A549 (cell line): Measurements from ENCODE around the gene KLK12. TPM values are rescaled to one million over a fixed set of nuclear protein-coding genes. Genes with fewer than 3 reads are reported as not detected.
A peak's percentile ranks its signal among the peaks of the same experiment; 100 is the strongest.

ENCODE experiments used
- ATAC-seq, 2 experiments: fragments of 200-7000 bp in 1 of 2; fragments of >200 bp in 1 of 2; cut with Nextera tagmentation in 1 of 2; cut with Tn5 transposase in 1 of 2; 3 replicates each; pipeline versions ENCODE4 v1.8.0 to v1.9.1; 2018 to 2020; ENCODE audit warnings: mild to moderate bottlenecking in 1 of 2, moderate library complexity in 1 of 2
- CTCF ChIA-PET: fragments of 300-600 bp; sonication (Branson Sonifier 250); formaldehyde crosslinking; extraction: SDS; loops from one replicate; lab custom pipeline; 2021; ENCODE audit warnings: antibody characterized with exemption, inconsistent platforms; lab: Yijun Ruan, JAX
- POLR2A ChIA-PET: fragments of 350-600 bp; formaldehyde crosslinking; extraction: SDS; loops from one replicate; lab custom pipeline; 2021; ENCODE audit warnings: antibody characterized with exemption, inconsistent platforms; lab: Yijun Ruan, JAX
- DNase-seq, 2 experiments: peaks; one replicate each; pipeline versions ENCODE4 v3.0.0 to v3.0.0-alpha.2; 2011 to 2016; ENCODE audit warnings: low read depth in 1 of 2, low spot score in 1 of 2
- FAIRE-seq: peaks from 2 replicates; lab custom pipeline; 2011; peaks lifted over from hg19 to GRCh38; lab: Jason Lieb, UNC
- H3K27ac ChIP-seq, 2 experiments: fragments of >200 bp; sonication (Bioruptor Twin); formaldehyde crosslinking; 3 replicates each; pipeline ENCODE4 v1.5.1; 2016 to 2017
- H3K4me1 ChIP-seq: fragments of >200 bp; sonication (Bioruptor Twin); formaldehyde crosslinking; 3 replicates; pipeline ENCODE4 v1.6.1; 2016
- H3K4me2 ChIP-seq: fragments of >200 bp; sonication (Bioruptor Twin); formaldehyde crosslinking; 3 replicates; pipeline ENCODE4 v1.6.1; 2016
- H3K4me3 ChIP-seq: fragments of >200 bp; sonication (Bioruptor Twin); formaldehyde crosslinking; 3 replicates; pipeline ENCODE4 v1.5.1; 2016
- H3K9me3 ChIP-seq: fragments of >200 bp; sonication (Bioruptor Twin); formaldehyde crosslinking; 3 replicates; pipeline ENCODE4 v1.6.1; 2016
- CEBPB ChIP-seq, 2 experiments: fragments of >200 bp in 1 of 2; sonication (Bioruptor Twin) in 1 of 2; formaldehyde crosslinking in 1 of 2; IDR thresholded peaks; 2 replicates each; pipeline ENCODE4 v1.6.1; 2012 to 2016
- CHD2 ChIP-seq: fragments of 150-350 bp; IDR thresholded peaks from 2 replicates; pipeline ENCODE4 v1.6.1; 2014; ENCODE audit warnings: low read length; ENCODE audit not compliant: partially characterized antibody
- FOSB ChIP-seq: fragments of 250-450 bp; sonication (Bioruptor Pico); IDR thresholded peaks from 2 replicates; pipeline ENCODE4 v1.5.0; 2020; ENCODE audit warnings: mild to moderate bottlenecking, moderate library complexity
- FOXS1 ChIP-seq: fragments of 250-450 bp; sonication (Bioruptor Pico); IDR thresholded peaks from 2 replicates; pipeline ENCODE4 v1.5.0; 2020; ENCODE audit warnings: mild to moderate bottlenecking, moderate library complexity
- HDAC2 ChIP-seq: fragments of 200-600 bp; sonication (generic); IDR thresholded peaks from 2 replicates; pipeline ENCODE4 v1.6.1; 2016
- HOXB5 ChIP-seq: fragments of 250-450 bp; sonication (Bioruptor Pico); IDR thresholded peaks from 2 replicates; pipeline ENCODE4 v1.5.0; 2020; ENCODE audit warnings: mild to moderate bottlenecking, moderate library complexity
- MAZ ChIP-seq: fragments of 150-350 bp; IDR thresholded peaks from 2 replicates; pipeline ENCODE4 v1.6.1; 2014; ENCODE audit warnings: antibody characterized with exemption, low read depth, low read length, borderline replicate concordance
- MYC ChIP-seq: IDR thresholded peaks from 2 replicates; pipeline ENCODE4 v1.6.1; 2012; ENCODE audit warnings: mild to moderate bottlenecking, inconsistent platforms, low read length, improper control_type of control experiment, borderline replicate concordance
- RNF2 ChIP-seq: fragments of 200-600 bp; sonication (generic); IDR thresholded peaks from 2 replicates; pipeline ENCODE4 v1.6.1; 2016; ENCODE audit warnings: low read depth, mild to moderate bottlenecking, antibody characterized with exemption, moderate library complexity, borderline replicate concordance
- SMC3 ChIP-seq: fragments of >200 bp; sonication (Bioruptor Twin); formaldehyde crosslinking; IDR thresholded peaks from 3 replicates; pipeline ENCODE4 v1.6.1; 2018; ENCODE audit warnings: inconsistent platforms
- ZFP36 ChIP-seq: fragments of 450-650 bp; IDR thresholded peaks from 2 replicates; pipeline ENCODE4 v1.6.1; 2014; ENCODE audit warnings: borderline replicate concordance; ENCODE audit not compliant: partially characterized antibody
- ZNF302 ChIP-seq: fragments of 250-450 bp; sonication (Bioruptor Pico); IDR thresholded peaks from 2 replicates; pipeline ENCODE4 v1.9.0; 2021; ENCODE audit warnings: inconsistent platforms, mild to moderate bottlenecking, moderate library complexity
- ZSCAN20 ChIP-seq: fragments of 250-450 bp; sonication (Bioruptor Pico); IDR thresholded peaks from 2 replicates; pipeline ENCODE4 v1.8.0; 2022; ENCODE audit warnings: mild to moderate bottlenecking, moderate library complexity
- WGBS: methylation state at CpG from one replicate; pipeline ENCODE4 v1.1.6; 2017; ENCODE audit errors: missing lambda C conversion rate; 5-methylcytosine and 5-hydroxymethylcytosine counted together
- polyA plus RNA-seq, 4 experiments: library from polyadenylated mRNA; depleted of rRNA in 3 of 4; stranded (reverse); fragments of >200 nt; fragmentation: RNase III in 1 of 4; extraction: RNeasy Plus Mini Kit Qiagen cat#74134 plus additional on column Dnase treatment in 1 of 4; gene quantifications; 2 replicates in 3 of 4; 3 replicates in 1 of 4; pipeline ENCODE4 v1.2.3, GENCODE V29; 2011 to 2017
- TF ChIP-seq, protein P1 (sequence below): fragments of 250-450 bp; sonication (Bioruptor Pico); IDR thresholded peaks from 2 replicates; pipeline ENCODE4 v1.5.0; 2020; ENCODE audit warnings: low read depth, mild to moderate bottlenecking, moderate library complexity
- TF ChIP-seq, protein P2 (sequence below): fragments of >200 bp; sonication (Bioruptor Twin); formaldehyde crosslinking; IDR thresholded peaks from 3 replicates; pipeline ENCODE4 v1.5.1; 2016
- TF ChIP-seq, protein P3 (sequence below): fragments of 200-600 bp; sonication (generic); IDR thresholded peaks from 2 replicates; pipeline ENCODE4 v1.6.1; 2016; ENCODE audit warnings: antibody characterized with exemption, mild to moderate bottlenecking, moderate library complexity
- TF ChIP-seq, protein P4 (sequence below): IDR thresholded peaks from 2 replicates; pipeline ENCODE4 v1.6.1; 2012

Gene KLK12
- polyA plus RNA-seq, 2 of the 4 experiments (the other 2 are of a cell fraction): not detected

DNA sequence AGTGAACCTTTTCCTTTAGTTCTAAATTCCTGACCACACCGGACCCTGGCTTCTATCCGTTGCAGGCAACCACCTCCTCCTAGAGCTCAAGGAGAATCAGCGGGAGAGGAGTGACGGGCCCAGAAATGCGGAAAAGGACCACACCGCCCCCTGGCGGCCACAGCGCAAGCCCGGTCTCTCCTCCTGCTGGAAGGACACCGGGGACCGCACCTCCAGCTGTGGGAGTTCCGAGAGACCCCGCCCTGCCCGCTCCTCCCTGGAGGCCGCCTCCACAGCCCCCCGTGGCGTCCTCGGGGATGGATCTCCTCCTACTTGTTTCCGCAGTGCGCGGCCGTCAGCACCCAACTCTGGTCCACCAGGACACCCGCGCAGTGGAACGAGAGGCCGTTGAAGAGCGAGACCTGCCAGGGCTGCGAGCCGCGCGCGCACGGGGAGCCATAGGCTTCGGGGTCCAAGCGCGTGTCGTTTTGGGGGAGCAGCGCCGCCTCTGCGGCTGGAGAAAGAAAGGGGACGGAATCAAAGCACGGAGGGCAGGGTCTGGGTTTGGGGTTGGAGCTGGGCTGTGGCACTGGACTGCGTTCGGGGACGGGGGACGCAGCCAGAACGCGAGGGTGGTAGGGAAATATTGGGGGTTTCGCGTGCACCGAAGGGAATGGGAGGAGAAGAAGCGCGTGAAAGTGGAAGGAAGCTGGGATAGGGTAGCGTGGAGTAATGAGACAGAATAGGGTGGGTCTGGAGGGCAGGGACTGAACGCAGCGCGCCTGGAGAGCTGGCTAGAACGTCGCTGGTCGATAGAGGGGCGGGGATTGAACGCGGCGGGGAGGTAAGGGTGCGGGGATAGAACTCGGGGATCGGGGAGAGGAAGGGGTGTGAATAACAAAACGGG lies 17.8 kb downstream of the KLK12 start (continued):
- TF ChIP-seq, protein P1, sequence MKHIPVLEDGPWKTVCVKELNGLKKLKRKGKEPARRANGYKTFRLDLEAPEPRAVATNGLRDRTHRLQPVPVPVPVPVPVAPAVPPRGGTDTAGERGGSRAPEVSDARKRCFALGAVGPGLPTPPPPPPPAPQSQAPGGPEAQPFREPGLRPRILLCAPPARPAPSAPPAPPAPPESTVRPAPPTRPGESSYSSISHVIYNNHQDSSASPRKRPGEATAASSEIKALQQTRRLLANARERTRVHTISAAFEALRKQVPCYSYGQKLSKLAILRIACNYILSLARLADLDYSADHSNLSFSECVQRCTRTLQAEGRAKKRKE: no peak
- TF ChIP-seq SMC3 (peak; percentile 81), RNF2 (0 out of 2 replicates have a peak, but pooled peaks have one; percentile 53)

DNA sequence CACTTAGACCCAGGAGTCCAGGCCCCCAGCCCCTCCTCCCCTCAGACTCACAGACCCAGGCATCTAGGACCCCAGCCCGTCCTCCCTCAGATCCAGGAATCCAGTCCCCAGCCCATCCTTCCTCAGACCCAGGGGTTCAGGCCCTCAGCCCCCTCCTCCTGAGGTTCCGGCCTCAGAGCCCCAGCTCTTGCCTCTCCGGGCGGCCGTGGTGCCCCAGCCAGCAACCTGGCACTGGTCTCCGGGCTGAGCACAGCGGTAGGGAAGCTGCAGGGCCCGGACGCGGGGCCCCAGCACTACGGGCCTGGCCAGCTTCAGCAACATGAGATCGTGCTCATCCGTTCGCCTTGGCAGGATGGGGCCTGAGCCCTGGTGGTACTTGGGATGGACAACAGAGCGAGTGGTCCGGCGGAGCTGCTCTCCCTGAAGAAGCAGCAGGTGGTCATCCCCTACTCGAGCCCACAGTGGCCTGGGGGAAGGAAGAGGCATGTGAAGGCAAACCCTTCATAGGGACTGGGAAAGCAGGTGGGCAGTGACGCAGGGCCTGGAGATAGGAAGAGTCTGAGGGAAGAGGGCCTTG lies 19.0 kb downstream of the KLK12 start:
- Histone ChIP-seq H3K27ac (no peak overlapping the region), H3K4me3 (no peak overlapping the region), H3K9me3 (no peaks in the 10 kb centered on the region), H3K4me2 (no peak overlapping the region), H3K4me1 (peaks cover 23% of the 10 kb centered on the region)
- WGBS: 66% methylated on average over 19 of the region's 19 CpGs
- no peak for TF ChIP-seq HDAC2
- no peak for TF ChIP-seq ZSCAN20 (CRISPR knock-in tag)
- TF ChIP-seq CHD2: no peak
- TF ChIP-seq, protein P2, sequence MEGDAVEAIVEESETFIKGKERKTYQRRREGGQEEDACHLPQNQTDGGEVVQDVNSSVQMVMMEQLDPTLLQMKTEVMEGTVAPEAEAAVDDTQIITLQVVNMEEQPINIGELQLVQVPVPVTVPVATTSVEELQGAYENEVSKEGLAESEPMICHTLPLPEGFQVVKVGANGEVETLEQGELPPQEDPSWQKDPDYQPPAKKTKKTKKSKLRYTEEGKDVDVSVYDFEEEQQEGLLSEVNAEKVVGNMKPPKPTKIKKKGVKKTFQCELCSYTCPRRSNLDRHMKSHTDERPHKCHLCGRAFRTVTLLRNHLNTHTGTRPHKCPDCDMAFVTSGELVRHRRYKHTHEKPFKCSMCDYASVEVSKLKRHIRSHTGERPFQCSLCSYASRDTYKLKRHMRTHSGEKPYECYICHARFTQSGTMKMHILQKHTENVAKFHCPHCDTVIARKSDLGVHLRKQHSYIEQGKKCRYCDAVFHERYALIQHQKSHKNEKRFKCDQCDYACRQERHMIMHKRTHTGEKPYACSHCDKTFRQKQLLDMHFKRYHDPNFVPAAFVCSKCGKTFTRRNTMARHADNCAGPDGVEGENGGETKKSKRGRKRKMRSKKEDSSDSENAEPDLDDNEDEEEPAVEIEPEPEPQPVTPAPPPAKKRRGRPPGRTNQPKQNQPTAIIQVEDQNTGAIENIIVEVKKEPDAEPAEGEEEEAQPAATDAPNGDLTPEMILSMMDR: no peak
- TF ChIP-seq FOXS1: no peak
- TF ChIP-seq, protein P3, sequence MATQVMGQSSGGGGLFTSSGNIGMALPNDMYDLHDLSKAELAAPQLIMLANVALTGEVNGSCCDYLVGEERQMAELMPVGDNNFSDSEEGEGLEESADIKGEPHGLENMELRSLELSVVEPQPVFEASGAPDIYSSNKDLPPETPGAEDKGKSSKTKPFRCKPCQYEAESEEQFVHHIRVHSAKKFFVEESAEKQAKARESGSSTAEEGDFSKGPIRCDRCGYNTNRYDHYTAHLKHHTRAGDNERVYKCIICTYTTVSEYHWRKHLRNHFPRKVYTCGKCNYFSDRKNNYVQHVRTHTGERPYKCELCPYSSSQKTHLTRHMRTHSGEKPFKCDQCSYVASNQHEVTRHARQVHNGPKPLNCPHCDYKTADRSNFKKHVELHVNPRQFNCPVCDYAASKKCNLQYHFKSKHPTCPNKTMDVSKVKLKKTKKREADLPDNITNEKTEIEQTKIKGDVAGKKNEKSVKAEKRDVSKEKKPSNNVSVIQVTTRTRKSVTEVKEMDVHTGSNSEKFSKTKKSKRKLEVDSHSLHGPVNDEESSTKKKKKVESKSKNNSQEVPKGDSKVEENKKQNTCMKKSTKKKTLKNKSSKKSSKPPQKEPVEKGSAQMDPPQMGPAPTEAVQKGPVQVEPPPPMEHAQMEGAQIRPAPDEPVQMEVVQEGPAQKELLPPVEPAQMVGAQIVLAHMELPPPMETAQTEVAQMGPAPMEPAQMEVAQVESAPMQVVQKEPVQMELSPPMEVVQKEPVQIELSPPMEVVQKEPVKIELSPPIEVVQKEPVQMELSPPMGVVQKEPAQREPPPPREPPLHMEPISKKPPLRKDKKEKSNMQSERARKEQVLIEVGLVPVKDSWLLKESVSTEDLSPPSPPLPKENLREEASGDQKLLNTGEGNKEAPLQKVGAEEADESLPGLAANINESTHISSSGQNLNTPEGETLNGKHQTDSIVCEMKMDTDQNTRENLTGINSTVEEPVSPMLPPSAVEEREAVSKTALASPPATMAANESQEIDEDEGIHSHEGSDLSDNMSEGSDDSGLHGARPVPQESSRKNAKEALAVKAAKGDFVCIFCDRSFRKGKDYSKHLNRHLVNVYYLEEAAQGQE: no peak
- no peak for TF ChIP-seq FOSB (CRISPR knock-in tag)
- no peak for TF ChIP-seq MAZ
- TF ChIP-seq ZFP36: no peak
- no peak for TF ChIP-seq HOXB5
- TF ChIP-seq CEBPB (IDR thresholded peaks at IDR 0.05): no peak
- no peak for TF ChIP-seq ZNF302 (CRISPR knock-in tag)
- no peak for TF ChIP-seq MYC
- TF ChIP-seq, protein P4, sequence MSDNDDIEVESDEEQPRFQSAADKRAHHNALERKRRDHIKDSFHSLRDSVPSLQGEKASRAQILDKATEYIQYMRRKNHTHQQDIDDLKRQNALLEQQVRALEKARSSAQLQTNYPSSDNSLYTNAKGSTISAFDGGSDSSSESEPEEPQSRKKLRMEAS: no peak
- POLR2A ChIA-PET: no interaction called here
- DNase-seq: no peak
- CTCF ChIA-PET: interaction anchor here (1.0 to 8.8 kb wide), 18 partner anchors 13 to 304 kb away, joined by 3 to 147 read pairs (median 6); partner anchors contain the start of gene KLK8
- ATAC-seq: no peak
- no peak for FAIRE-seq
